Activated CD4-positive, alpha-beta T cell treated with anti-CD3 and anti-CD28 coated beads, Interleukin-2, Interleukin-6, amounts not matched to agents 100 ng/mL and 50 ng/mL, durations not matched to agents 16 hours and 8 hours (primary cell): ENCODE data around the gene CDK2AP2.
A peak's percentile ranks its signal among the peaks of the same experiment; 100 is the strongest.

Experiments used
- DNase-seq: peaks from one replicate; pipeline ENCODE4 v3.0.0-alpha.2; 2020

The CDK2AP2 gene

DNA sequence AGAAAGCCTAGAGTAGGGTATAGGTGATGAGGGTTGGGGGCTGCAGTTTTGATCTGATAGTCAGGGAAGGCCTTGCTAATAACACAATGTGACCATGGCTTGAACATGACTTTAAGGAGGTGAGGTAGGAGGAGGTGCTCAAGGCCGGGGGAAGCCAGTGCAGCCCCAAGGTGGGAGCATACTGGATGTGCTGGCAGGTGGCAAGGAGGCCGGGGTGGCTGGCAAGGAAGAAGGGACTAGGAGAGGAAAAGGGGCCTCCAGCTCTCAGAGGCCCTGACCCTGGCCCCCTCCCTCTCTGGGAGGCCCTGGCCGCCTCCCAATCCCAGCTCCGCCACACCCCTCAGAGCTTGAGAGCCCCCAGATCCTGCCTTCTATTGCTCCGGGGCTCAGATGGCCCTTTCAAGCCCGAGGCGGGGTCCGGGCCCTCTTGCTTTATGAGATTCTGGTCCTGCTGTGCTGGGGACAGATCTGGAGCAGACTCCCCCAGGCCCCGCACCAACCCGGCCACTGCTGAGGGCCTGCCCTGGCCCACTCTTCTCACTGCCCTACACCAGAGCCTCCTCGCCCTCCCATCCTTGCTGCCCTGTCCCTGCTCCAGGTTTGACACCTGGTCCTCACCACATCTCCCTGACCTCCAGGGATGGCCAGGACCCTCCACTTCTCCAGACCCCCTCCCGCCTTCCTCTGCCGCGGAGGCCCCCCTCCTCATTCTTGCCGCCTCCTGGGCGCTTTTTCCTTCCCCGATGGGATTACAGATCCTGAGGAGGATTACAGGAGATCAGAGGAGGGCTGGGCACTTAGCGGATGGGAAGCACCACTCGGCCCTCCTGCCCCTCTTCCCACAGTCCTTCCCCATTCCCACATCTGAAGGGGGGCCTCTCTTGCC lies 4.6 kb downstream of the CDK2AP2 start:
- no peak for DNase-seq

DNA sequence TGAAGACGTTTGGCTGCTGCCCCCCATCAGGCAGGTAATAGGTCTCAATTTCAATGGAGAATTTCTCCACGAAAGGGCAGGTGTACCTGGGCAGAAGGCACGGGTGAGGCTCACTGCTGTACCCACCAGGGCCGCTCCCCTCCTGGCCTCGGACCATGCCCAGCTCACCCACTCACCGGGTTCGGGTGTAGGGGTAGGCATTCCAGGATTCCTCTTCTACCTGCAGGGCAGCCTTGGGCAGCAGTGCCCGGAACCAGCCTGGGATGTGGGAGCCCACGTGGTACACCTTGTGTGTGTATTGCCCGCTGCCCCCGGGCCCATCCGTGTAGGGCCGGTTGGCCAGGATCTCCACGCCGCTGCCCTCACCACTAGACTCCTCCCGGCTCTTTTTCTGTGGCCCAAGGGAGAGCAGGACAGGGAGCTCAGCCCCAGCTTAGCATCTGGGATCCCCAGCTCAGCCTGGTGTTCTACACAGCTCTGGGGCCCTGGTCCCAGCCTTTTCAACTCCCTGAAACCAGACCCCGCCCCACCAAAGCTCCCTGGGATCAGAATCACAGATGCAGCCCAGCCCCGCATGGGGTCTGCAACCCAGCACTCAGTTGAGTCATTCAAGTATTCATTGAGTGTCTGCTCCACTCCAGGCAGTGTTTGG lies 5.5 kb downstream of the CDK2AP2 start:
- DNase-seq, result no peak

DNA sequence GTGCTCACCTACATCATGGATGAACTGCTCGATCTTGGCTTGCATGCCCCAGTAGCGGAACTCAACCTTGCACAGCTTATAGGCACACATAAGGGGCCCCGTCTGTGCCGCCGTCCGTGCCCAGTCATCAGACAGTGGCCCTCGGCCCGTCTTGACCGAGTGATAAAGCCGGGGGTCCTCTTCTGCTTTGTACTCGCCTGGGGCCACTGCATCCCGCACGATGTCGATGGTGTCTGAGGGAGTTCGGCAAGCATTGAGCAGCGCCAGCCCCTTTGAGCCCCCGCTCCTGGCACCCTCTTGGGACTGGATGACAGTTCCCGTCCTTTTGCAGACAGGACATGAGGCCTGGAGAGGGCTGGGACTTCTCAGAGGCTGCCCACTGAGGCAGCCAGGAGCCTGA lies 6.1 kb downstream of the CDK2AP2 start:
- no peak for DNase-seq

DNA sequence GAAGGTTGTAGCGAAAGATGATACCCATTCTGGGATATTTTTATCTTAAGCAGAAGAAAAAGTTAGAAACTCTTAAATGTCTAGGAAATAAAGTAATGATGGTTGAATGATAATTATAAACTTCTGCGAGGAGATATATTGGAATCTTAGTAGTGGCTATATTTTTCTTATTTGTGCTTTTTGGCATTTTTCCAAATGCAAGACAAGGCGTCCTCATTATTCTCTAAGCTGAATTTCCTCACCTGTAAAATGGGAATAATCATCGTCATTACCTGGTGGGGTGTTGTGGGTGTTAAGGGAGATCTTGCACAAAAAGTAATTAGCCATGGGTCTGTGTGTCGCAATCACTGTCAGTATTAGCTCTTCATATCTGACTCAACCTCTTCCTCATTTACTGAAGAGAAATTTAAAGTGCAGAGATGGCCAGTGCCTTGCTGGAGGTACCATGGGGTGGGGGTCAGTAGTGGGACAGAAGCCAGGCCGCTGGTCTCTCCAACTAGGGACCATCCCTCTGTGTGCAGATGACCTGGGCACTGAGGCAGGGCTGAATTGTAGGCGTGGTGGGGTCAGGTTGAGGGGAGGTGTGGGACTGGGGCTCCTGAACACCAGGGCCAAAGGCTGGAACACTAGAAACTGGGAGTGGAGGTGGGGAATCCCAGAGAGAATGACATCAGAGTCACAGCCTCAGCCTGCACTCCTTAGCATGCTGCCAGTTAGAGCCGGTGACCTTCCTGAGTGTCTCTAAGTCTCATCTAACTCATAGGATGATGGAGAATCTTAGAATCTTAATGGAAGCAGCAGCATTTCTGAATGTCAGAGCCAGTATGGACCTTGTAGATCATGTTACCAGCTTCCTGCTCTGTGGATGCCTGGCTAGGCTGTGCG lies 6.9 kb downstream of the CDK2AP2 start:
- DNase-seq, result no peak

DNA sequence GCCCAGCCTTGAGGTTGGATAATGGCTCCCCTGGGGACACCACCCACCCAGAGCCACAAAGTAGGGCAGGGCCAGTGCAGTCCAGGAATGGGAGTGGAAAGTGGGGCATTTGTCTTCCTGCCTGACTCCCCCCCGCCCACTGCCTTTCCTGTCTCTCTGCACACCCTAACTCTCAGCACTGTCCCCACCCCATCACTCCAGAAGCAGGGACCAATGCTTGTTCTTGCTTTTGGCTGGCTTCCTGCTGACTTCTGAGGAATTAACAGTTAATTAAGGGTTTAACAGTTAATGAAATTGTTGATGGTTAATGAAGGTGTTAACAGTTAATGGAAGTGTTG lies 7.5 kb downstream of the CDK2AP2 start:
- DNase-seq, result no peak

DNA sequence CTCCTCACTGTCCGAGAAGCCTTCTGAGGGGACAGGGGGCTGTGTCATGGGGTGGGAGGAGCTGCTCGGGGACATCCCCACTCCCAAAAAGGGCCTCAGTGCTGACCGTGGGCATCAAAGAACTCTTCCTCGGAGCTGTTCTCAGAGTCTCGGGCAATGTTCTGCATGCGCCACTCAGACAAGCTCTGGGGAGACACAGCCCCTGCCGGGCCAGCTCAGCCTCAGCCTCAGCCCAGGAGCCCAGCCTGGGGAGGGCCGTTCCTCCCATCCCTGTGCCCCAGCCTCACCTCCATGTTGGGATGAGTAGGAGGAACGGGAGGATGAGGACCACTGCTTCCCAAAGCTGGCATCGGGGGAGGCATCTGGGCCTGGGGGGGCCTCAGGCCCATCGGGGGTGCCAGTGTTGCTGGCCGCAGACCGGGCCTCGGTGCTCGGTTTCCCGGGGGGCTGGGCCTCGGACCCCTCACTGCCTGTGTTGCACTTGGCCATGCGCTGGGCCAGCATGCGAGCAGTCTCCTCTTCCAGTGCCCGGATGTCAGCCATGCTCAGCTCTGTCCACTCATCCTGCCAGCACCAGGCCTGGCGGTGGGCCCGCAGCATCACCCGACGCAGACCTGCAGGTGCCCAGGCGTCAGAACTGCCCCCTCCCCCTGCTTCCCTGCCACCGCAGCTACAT lies 8.0 kb downstream of the CDK2AP2 start:
- no peak for DNase-seq

DNA sequence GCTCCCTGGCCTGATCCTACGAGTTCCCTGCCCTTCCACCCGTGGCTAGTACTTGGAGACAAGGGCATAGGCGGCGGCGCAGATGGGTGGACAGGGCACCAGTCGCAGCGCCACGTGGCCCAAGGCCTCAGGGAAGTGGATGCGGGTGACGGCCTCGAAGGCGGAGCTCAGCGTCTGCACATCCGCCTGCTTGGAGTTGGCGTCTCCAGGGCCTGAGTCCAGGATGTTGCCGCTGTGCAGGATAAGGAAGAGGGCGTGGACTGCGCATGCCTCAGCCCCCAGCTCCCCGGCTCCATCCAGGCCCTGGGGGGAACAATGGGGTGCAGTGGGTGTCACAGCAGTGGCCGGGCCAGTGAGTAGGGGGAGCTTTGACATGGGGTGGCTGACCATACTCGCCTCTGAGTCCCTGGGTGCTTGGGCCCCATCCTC lies 9.4 kb downstream of the CDK2AP2 start:
- no peak for DNase-seq

DNA sequence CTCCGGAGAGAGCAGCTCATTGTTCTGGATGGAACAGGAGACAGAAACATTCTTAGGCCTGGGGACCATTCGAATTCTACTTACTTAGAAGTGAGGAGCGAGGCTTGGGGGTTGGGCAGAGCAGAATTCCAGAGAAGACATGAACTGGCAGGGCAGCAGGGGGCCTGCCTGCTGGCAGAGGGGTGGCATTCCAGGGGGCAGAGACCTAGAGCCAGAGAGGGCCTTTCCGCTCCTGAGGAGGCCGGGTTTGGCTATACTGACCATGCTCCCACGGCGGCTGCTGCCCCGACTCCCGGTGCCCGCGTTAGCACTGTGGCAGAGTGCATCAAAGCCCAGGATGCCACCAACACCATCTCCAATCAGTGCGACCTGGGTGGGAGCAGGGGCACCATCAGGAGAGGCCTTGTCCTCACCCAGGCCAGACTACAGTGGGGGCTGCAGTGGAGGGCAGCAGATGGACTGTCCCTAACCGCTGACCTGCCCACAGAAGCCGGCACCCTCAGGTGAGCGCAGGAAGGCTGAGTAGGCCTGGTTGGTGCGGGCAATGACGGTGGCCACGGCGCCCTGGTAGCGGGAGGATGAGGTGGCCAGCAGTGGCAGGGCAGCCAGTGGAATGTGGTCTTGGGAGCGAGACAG lies 10.2 kb downstream of the CDK2AP2 start:
- DNase-seq, result no peak

DNA sequence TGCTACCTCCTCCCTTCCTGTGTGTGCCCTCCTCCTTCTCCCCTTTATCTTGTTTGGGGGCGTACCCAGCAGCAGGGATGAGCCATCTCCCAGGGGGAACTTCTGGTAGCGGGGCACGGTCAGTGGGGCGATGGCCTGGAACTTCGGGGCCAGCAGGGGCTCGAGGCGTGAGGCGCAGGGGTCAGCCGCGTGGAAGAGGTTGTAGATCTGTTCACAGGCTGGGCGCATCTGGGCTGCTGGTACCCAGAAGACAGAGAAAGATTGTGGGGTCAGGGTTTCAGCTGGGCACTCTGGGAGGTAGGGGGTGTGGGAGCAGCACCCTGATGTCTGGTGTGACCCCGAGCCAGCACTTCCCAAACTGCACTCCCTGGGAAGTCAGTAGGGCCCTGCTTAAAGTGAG lies 11.8 kb downstream of the CDK2AP2 start:
- no peak for DNase-seq

DNA sequence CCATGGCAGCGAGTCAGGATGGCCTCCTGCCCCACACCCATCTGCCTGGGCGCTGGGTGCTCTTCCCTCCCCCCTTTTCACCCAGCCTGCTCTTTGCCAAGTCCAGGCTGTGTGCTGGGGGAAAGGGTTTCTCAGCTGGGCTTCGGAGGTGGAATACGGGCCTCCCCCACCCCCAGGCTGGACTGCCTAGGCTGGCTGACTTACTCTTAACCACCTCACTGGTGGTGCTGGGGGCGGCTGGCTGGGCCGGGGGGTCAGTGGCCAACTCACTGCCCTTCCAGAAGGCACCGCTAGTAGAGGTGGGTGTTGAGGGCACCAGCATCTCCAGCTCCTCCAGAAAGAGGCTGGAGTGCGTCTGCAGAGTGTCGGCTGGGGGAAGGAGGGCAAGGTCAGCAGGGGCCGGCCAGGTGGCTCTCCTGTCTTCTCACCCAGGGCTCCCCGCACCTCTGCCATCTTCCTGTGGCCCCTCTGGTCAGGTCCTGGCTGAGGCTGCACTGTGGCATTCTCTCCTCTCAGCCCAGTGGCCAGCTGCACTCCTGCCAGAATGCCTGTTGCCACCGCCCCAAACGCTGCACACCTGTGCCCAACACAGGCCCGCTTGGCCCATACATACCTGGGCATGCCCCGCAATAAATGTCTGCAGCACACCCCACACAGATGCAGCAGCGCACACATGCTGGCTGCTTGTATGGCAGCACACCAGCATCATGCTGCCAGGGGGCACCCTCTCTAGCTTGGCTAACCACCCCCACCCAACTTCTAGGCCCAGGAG lies 12.5 kb downstream of the CDK2AP2 start:
- DNase-seq, result no peak

DNA sequence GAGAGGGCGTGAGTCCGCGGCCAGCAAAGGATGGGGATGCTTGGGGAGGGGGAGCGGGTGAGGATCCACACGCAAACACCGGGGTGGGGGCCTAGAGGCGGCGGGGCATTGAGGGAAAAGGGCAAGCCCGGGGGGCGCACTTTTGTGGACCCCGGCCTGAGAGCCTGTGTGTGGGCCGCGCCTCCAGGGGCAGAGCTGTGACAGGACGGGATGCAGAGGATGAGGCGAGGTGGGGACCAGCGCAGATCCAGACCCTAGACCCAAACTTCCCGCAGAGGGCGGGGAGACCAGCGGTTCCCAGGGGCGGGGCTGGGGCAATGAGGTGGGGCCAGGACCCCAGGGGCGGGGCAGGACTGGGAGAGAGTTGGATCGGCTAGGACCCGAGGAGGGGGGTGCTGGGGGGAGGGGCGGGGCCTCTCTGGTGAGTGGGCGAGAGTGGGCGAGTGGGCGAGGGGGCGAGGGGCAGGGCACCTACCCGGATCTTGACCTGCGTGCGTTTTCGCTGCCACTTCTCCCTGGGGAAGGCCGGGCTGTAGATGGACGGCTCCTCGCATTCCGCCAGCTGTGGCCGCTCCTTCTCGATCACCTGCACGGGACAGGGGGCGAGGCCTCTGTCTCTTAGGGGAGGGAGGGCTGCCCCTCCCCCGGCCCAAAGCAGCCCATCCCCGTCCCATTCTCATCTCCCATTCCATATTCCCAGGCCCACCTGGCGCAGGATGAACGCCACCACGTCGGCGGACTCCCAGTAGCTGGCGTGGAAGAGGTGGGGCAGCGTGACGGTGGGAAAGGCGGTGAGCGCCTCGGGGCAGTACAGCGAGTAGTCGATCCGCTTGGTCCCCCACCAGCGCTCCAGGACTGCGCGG lies 13.4 kb downstream of the CDK2AP2 start:
- DNase-seq, result no peak

DNA sequence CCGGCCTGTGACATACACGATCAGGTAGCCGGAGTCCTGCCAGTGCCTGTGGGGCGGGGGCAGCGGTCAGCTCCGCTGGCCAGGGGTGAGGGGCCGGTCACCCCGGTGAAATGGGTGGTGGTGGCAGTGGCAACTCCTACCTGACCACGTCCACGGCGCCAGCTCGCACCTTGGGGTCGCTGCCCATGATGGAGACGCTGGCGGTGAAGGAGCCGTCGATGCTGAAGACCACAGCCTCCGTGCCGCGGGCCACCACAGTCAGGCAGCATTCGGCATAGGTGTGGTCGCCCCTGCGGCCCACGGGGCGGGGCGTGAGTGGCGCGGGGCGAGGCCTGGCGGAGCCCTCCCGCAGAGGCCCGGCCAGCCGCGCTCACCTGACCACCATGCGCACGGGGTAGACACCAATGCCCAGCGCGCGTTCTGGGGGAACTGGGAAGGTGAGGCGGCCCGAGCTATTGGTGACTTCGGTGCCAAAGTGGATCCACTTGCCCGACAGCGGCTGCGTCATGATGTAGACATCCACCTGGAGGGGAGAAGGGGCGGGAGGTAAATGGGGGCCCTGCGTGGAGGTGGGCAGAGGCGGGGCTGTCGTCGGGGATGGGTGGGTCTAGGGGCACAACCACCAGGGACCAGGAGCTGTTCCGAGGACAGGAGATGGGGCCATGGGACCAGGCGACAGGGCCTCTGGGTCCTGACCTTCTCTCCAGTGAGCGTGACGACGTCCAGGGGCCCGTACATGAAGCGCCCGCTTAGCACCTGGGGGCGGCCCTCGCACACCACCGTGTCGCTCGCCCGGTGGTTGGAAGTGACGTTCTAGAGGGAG lies 14.2 kb downstream of the CDK2AP2 start:
- DNase-seq, result no peak

DNA sequence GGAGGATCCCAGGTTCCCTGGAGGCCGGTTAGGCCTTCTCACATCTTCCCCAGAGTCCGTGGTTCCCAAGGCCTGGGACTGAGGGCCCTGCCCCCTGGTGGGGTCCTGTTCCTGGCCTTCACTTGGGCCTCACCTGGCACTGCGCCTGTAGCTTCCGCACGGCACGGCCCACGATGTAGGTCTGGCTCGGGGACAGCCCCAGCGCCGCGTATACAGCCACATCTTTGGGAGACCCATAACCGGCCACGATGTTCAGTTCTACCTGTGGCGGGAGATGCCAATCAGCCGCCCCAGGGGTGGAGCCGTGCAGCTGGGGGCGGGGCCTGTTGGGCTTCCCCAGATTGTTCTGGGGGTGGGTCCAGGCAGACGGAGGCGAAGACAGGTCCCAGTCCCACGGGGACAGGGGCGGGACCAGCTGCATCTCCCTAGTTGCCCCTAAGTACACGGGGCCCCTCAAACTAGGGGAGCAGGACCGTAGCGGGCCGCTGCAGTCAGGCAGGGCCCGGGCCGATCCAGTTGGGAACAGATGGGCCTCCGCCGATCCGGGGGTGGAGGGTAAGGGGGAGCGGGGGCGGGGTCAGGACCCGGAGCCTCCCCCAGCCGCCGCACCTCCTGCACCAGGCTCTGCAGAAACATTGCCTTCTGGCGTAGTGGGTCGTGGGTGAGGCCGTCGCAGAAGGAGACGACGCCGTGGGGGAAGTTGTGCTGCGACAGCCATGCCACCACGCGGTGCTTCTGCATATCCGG lies 15.0 kb downstream of the CDK2AP2 start:
- peak; percentile 43 for DNase-seq

DNA sequence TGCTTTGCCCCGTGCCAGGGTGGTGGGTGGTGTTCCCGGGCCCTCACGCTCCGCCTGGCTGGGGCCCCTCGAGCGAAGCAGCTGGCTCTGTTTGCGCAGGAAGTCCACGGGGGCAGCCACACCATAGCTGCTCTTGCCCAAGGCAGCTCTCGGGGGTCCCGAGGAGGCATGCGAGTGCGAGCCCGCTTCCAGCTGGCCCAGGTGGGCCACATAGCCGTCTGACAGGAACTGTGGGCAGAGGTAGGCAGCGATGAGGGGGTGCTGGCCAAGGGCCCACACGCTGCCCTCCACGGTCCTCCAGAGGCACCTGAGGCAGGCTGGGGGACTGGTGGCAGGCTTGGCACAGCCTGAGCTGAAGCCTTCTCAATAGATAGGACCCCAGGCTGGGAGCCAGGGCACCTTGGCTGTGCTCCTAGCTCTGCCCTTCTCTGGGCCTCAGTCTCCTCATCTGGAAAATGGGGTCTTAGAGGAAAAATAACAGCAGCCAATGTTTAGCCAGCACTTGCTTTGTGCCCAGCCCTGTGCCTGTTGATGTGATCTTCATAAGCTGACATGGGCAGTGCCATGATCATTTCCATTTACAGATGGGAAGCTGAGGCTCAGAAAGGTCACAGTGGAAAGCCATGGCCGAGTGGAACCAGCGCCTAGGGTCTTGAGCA lies 15.8 kb downstream of the CDK2AP2 start:
- no peak for DNase-seq

DNA sequence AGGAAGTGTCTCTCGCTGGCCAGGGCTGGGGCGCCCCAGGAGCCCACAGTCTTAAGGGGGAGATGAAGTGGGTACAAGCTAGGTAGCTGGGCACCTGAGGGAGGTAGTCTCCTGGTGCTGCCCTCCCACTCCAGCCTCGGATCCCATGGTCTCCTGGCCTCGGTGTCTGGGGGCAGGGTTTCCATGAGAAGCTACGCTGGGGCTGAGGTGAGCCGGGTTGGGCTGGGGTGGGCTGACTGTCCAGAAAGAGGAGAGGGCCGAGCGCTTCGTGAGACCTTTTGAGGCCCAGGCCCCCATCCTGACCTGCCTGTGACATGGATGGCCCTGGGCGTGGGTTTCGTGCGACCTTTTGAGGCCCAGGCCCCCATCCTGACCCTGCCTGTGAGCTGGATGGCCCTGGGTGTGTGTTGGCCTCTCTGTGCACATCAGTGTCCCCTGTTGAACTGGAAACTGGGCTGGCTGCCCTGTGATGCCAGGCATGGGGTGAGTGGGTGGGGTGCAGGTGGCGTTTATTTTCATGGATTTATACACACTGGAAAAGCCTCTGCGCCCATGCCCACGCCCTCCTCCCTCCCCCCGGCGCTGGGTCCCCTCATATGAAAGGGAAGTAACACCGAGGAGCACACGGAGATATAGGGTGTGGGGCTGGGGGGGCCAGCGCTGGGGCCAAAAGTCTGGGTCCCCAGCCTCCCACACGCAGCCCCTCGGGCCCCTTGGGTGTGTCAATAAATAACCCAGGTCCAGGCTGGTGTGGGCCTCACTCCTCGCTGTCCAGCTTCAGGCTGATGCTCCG lies 16.5 kb downstream of the CDK2AP2 start:
- DNase-seq, result no peak

DNA sequence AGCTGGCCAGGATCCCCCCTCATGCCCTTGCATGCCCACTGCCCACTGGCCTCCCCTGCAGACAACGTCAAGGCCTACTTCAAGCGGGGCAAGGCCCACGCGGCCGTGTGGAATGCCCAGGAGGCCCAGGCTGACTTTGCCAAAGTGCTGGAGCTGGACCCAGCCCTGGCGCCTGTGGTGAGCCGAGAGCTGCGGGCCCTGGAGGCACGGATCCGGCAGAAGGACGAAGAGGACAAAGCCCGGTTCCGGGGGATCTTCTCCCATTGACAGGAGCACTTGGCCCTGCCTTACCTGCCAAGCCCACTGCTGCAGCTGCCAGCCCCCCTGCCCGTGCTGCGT lies 17.3 kb downstream of the CDK2AP2 start:
- DNase-seq, result no peak

DNA sequence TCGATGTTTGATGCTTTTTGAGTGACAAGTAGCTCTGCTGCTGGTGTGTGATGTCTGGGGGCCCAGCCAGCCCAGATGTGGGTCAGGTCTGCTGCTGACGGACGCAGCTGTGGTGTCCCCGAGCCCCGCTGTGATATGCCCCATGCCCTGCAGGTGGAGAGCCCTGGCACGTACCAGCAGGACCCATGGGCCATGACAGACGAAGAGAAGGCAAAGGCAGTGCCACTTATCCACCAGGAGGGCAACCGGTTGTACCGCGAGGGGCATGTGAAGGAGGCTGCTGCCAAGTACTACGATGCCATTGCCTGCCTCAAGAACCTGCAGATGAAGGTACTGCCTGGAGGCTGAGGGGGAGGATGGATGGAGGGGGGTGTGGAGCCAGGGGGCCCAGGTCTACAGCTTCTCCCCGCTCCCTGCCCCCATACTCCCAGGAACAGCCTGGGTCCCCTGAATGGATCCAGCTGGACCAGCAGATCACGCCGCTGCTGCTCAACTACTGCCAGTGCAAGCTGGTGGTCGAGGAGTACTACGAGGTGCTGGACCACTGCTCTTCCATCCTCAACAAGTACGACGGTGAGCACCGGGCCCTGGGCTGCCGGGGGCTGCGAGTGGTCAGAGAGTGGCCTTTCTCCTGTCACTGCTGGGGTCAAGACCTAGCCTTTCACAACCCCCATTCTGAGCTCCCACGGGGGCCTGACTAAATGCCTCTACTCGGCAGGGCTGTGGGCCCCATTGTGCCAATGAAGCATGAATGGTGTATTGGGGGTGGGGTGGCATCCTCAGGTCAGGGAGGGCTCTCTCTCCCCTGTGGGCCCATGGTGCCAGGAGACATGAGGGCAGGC lies 17.9 kb downstream of the CDK2AP2 start:
- DNase-seq, result no peak
